HepG2 (cell line): ENCODE data around the gene XAF1. TPM values are rescaled to one million over a fixed set of nuclear protein-coding genes. Genes with fewer than 3 reads are reported as not detected.

Experiments used
- AHDC1 ChIP-seq: sonication (generic); formaldehyde crosslinking; IDR thresholded peaks from 2 replicates; pipeline ENCODE4 v1.5.1; 2020; ENCODE audit warnings: mild to moderate bottlenecking, missing genetic modification reagents, borderline replicate concordance
- ATF3 ChIP-seq: sonication (generic); formaldehyde crosslinking; IDR thresholded peaks from 2 replicates; pipeline ENCODE4 v1.4.0; 2020; ENCODE audit warnings: missing genetic modification reagents
- BHLHE40 ChIP-seq: IDR thresholded peaks from 2 replicates; pipeline ENCODE4 v1.6.1; 2011; ENCODE audit warnings: low read length, improper control_type of control experiment
- CC2D1A ChIP-seq: sonication (generic); formaldehyde crosslinking; IDR thresholded peaks from 2 replicates; pipeline ENCODE4 v1.8.1; 2023; ENCODE audit warnings: mild to moderate bottlenecking, missing genetic modification reagents
- FOSL1 ChIP-seq: sonication (generic); formaldehyde crosslinking; IDR thresholded peaks from 2 replicates; pipeline ENCODE4 v1.9.0; 2021; ENCODE audit warnings: missing genetic modification reagents, borderline replicate concordance
- FOSL2 ChIP-seq: sonication (generic); formaldehyde crosslinking; IDR thresholded peaks from 2 replicates; pipeline ENCODE4 v1.4.0; 2020; ENCODE audit warnings: missing genetic modification reagents
- FOXM1 ChIP-seq: sonication (generic); formaldehyde crosslinking; IDR thresholded peaks from 2 replicates; pipeline ENCODE4 v1.5.0; 2020; ENCODE audit warnings: missing genetic modification reagents
- FOXO1 ChIP-seq: sonication (generic); formaldehyde crosslinking; IDR thresholded peaks from 2 replicates; pipeline ENCODE4 v1.4.0; 2020; ENCODE audit warnings: missing genetic modification reagents
- GABPB1 ChIP-seq: IDR thresholded peaks from 2 replicates; pipeline ENCODE4 v1.6.1; 2016; ENCODE audit warnings: mild to moderate bottlenecking, missing genetic modification reagents, moderate library complexity, missing compliant biosample characterization
- HDAC1 ChIP-seq: sonication (generic); formaldehyde crosslinking; IDR thresholded peaks from 2 replicates; pipeline ENCODE4 v1.5.1; 2020; ENCODE audit warnings: mild to moderate bottlenecking, missing genetic modification reagents
- IRF2 ChIP-seq: IDR thresholded peaks from 2 replicates; pipeline ENCODE4 v1.6.1; 2018; ENCODE audit warnings: missing genetic modification reagents, missing compliant biosample characterization
- KAT8 ChIP-seq: IDR thresholded peaks from 2 replicates; pipeline ENCODE4 v1.6.1; 2016; ENCODE audit warnings: missing genetic modification reagents, missing compliant biosample characterization
- KDM2A ChIP-seq: sonication (generic); formaldehyde crosslinking; IDR thresholded peaks from 2 replicates; pipeline ENCODE4 v1.4.0; 2020; ENCODE audit warnings: low read depth, missing genetic modification reagents, borderline replicate concordance
- KLF15 ChIP-seq: sonication (generic); formaldehyde crosslinking; IDR thresholded peaks from 2 replicates; pipeline ENCODE4 v1.8.1; 2023; ENCODE audit warnings: borderline replicate concordance, mild to moderate bottlenecking, inconsistent platforms, missing genetic modification reagents, mixed read lengths
- NBN ChIP-seq: fragments of 450-650 bp; conservative IDR thresholded peaks from 2 replicates; pipeline ENCODE4 v1.6.1; 2017
- SSRP1 ChIP-seq: IDR thresholded peaks from 2 replicates; pipeline ENCODE4 v1.6.1; 2016; ENCODE audit warnings: control low read depth
- TFDP1 ChIP-seq: IDR thresholded peaks from 2 replicates; pipeline ENCODE4 v1.6.1; 2016; ENCODE audit warnings: missing compliant biosample characterization, missing genetic modification reagents, borderline replicate concordance
- ZNF292 ChIP-seq: sonication (generic); formaldehyde crosslinking; IDR thresholded peaks from 2 replicates; pipeline ENCODE4 v1.8.1; 2022; ENCODE audit warnings: mild to moderate bottlenecking, low read depth, missing genetic modification reagents, borderline replicate concordance
- ZNF550 ChIP-seq: sonication (generic); formaldehyde crosslinking; IDR thresholded peaks from 2 replicates; pipeline ENCODE4 v1.4.0; 2020; ENCODE audit warnings: mild to moderate bottlenecking, missing genetic modification reagents, borderline replicate concordance
- polyA plus RNA-seq, 8 experiments: library from polyadenylated mRNA; depleted of rRNA in 3 of 8; stranded (reverse) in 7 of 8; unstranded in 1 of 8; fragments of >200 nt; fragmentation: Illumina TruSeq in 4 of 8; extraction: Trizol in 4 of 8; gene quantifications; 2 replicates each; pipeline versions ENCODE4 v1.2.1 to v1.2.3, GENCODE V29; 2011 to 2016; ENCODE audit warnings: low read depth in 4 of 8, missing spikeins in 1 of 8, mixed read lengths in 1 of 8; ENCODE audit not compliant: insufficient read depth in 1 of 8
- total RNA-seq, 5 experiments: library from RNA; depleted of rRNA; stranded (reverse); fragments of >200 nt; fragmentation: Illumina TruSeq; extraction: Trizol; gene quantifications; 2 replicates each; pipeline ENCODE4 v1.2.3, GENCODE V29; 2016; ENCODE audit warnings: low read depth in 1 of 5
- TF ChIP-seq, protein P1 (sequence below): IDR thresholded peaks from 2 replicates; pipeline ENCODE4 v1.6.1; 2016; ENCODE audit warnings: mild to moderate bottlenecking
- TF ChIP-seq, protein P2 (sequence below): sonication (generic); formaldehyde crosslinking; IDR thresholded peaks from 2 replicates; pipeline ENCODE4 v1.8.0; 2022; ENCODE audit warnings: missing genetic modification reagents, mild to moderate bottlenecking, inconsistent platforms, borderline replicate concordance

Gene XAF1
- total and polyA plus RNA-seq, 2 of the 13 experiments (the other 11 are each of a cell fraction or from before 2014, with no cell fraction given) = 1.2 to 2.4 TPM

- TF ChIP-seq IRF2 = no peak
- TF ChIP-seq, protein P1, sequence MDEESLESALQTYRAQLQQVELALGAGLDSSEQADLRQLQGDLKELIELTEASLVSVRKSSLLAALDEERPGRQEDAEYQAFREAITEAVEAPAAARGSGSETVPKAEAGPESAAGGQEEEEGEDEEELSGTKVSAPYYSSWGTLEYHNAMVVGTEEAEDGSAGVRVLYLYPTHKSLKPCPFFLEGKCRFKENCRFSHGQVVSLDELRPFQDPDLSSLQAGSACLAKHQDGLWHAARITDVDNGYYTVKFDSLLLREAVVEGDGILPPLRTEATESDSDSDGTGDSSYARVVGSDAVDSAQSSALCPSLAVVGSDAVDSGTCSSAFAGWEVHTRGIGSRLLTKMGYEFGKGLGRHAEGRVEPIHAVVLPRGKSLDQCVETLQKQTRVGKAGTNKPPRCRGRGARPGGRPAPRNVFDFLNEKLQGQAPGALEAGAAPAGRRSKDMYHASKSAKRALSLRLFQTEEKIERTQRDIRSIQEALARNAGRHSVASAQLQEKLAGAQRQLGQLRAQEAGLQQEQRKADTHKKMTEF (CRISPR knock-in tag) = peak; percentile 55; the same call in 1 of the 2 replicates
- 0 out of 2 replicates have a peak, but pooled peaks have one; percentile 34 for TF ChIP-seq HDAC1 (CRISPR knock-in tag)
- TF ChIP-seq AHDC1 = 0 out of 2 replicates have a peak, but pooled peaks have one; percentile 63
- 0 out of 2 replicates have a peak, but pooled peaks have one; percentile 34 for TF ChIP-seq GABPB1 (CRISPR knock-in tag)
- no peak for TF ChIP-seq ZNF292 (CRISPR knock-in tag)
- TF ChIP-seq, protein P2, sequence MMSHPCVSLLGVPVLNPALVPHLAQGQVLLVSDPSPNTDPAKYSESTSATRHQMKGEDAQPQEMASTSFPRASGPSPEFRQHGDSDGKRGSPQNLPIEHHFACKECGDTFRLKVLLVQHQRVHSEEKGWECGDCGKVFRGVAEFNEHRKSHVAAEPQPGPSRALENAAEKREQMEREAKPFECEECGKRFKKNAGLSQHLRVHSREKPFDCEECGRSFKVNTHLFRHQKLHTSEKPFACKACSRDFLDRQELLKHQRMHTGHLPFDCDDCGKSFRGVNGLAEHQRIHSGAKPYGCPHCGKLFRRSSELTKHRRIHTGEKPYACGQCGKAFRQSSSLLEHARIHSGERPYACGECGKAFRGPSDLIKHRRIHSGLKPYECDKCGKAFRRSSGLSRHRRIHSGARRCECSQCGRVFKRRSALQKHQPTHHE (CRISPR knock-in tag) = no peak
- peak; percentile 44; the same call in 1 of the 2 replicates for TF ChIP-seq FOSL2
- TF ChIP-seq ATF3 (CRISPR knock-in tag) = no peak
- TF ChIP-seq BHLHE40 = no peak
- TF ChIP-seq SSRP1 (CRISPR knock-in tag) = no peak
- TF ChIP-seq FOSL1 (CRISPR knock-in tag) = no peak
- no peak for TF ChIP-seq FOXM1 (CRISPR knock-in tag)
- no peak for TF ChIP-seq ZNF550 (CRISPR knock-in tag)
- TF ChIP-seq CC2D1A (CRISPR knock-in tag) = no peak
- no peak for TF ChIP-seq KDM2A (CRISPR knock-in tag)
- TF ChIP-seq TFDP1 = no peak
- peak; percentile 47; the same call in 1 of the 2 replicates for TF ChIP-seq KAT8 (CRISPR knock-in tag)
- no peak for TF ChIP-seq NBN
- no peak for TF ChIP-seq KLF15 (CRISPR knock-in tag)
- no peak for TF ChIP-seq FOXO1
Measured at GRCh38 chr17:6787081-6787693, 31.3 kb downstream of the XAF1 start (continued).
